Effector memory CD8-positive, alpha-beta T cell (primary cell): Measurements from ENCODE around the gene EYA2.
"Not testable (repeated sequence)": the region's sequence is repeated elsewhere in the genome, so short reads cannot be mapped to it uniquely, and the experiment has no call there.

Source experiments
- ATAC-seq: fragments of 150-1000 bp; cut with Tn5 transposase; replicated peaks from 2 replicates; pipeline ENCODE4 v1.10.0; 2021; ENCODE audit warnings: mild to moderate bottlenecking, moderate library complexity
- DNase-seq, 3 experiments: peaks; one replicate each; pipeline ENCODE4 v3.0.0; 2021
- H3K27ac Mint-ChIP-seq, 2 donors: one replicate each; pipeline ENCODE4 v1.8.0; 2022; ENCODE audit warnings: mild to moderate bottlenecking in 2 of 2, mixed read lengths in 2 of 2, moderate library complexity in 2 of 2
- H3K27me3 Mint-ChIP-seq, 2 donors: one replicate each; pipeline ENCODE4 v1.8.0; 2022; ENCODE audit warnings: mixed read lengths in 2 of 2
- H3K36me3 Mint-ChIP-seq: one replicate; pipeline ENCODE4 v1.8.0; 2022; ENCODE audit warnings: mild to moderate bottlenecking, moderate library complexity, mixed read lengths; ENCODE audit not compliant: insufficient read depth
- H3K4me1 Mint-ChIP-seq, 2 donors: one replicate each; pipeline ENCODE4 v1.8.0; 2022; ENCODE audit warnings: low read depth in 2 of 2, mixed read lengths in 2 of 2
- H3K4me3 Mint-ChIP-seq, 2 donors: one replicate each; pipeline ENCODE4 v1.8.0; 2022; ENCODE audit warnings: mild to moderate bottlenecking in 2 of 2, mixed read lengths in 2 of 2, moderate library complexity in 2 of 2
- H3K9me3 Mint-ChIP-seq, 2 donors: one replicate each; pipeline ENCODE4 v1.8.0; 2022; ENCODE audit warnings: mixed read lengths in 2 of 2

EYA2 gene

GRCh38 chr20:46929902-46930301 lies 35.3 kb downstream of the EYA2 start:
- no peak for ATAC-seq
- Mint-ChIP-seq H3K27ac (no peak overlapping the region), H3K4me1 (no peaks in the 10 kb centered on the region), H3K27me3 (peaks cover 47 to 54% of the 10 kb centered on the region in 2 donors), H3K4me3 (no peak overlapping the region), H3K9me3 (no peaks in the 10 kb centered on the region), H3K36me3 (no peaks in the 10 kb centered on the region)
- no peak for DNase-seq

GRCh38 chr20:46930640-46931339 lies 36.1 kb downstream of the EYA2 start:
- Mint-ChIP-seq H3K4me1 (no peaks in the 10 kb centered on the region), H3K27ac (no peak overlapping the region), H3K27me3 (peaks cover 50 to 52% of the 10 kb centered on the region in 2 donors), H3K36me3 (no peaks in the 10 kb centered on the region), H3K4me3 (no peak overlapping the region), H3K9me3 (no peaks in the 10 kb centered on the region)
- DNase-seq (no peak), ATAC-seq (no peak)

- Mint-ChIP-seq H3K27me3 (peaks cover 50 to 52% of the 10 kb centered on the region in 2 donors), H3K27ac (no peak overlapping the region), H3K36me3 (no peaks in the 10 kb centered on the region), H3K4me1 (no peaks in the 10 kb centered on the region), H3K9me3 (no peaks in the 10 kb centered on the region), H3K4me3 (no peak overlapping the region)
- DNase-seq (no peak), ATAC-seq (no peak)
These were observed 37.1 kb downstream of the EYA2 start for GRCh38 chr20:46931699-46932098.

GRCh38 chr20:46932439-46932838 lies 37.8 kb downstream of the EYA2 start:
- not testable (repeated sequence) for H3K36me3 Mint-ChIP-seq, H3K4me1 Mint-ChIP-seq, ATAC-seq

GRCh38 chr20:46933150-46933549 lies 38.5 kb downstream of the EYA2 start:
- DNase-seq (no peak), ATAC-seq (no peak)
- Mint-ChIP-seq H3K4me1 (no peaks in the 10 kb centered on the region), H3K36me3 (no peaks in the 10 kb centered on the region), H3K4me3 (no peak overlapping the region), H3K27me3 (peaks cover 52 to 54% of the 10 kb centered on the region in 2 donors), H3K27ac (no peak overlapping the region), H3K9me3 (no peaks in the 10 kb centered on the region)

More at GRCh38 chr20:46932439-46932838, 37.8 kb downstream of the EYA2 start:
- not testable (repeated sequence) for H3K27ac Mint-ChIP-seq, H3K9me3 Mint-ChIP-seq, H3K4me3 Mint-ChIP-seq, DNase-seq
- H3K27me3 Mint-ChIP-seq: peaks cover 52 to 53% of the 10 kb centered on the region in 2 donors

GRCh38 chr20:46934746-46935287 lies 40.2 kb downstream of the EYA2 start:
- Mint-ChIP-seq H3K27ac (no peak overlapping the region), H3K4me1 (no peaks in the 10 kb centered on the region), H3K27me3 (peaks cover 56 to 57% of the 10 kb centered on the region in 2 donors), H3K9me3 (no peaks in the 10 kb centered on the region), H3K4me3 (no peak overlapping the region), H3K36me3 (no peaks in the 10 kb centered on the region)
- no peak for DNase-seq
- ATAC-seq: no peak

GRCh38 chr20:46935394-46936017 lies 40.9 kb downstream of the EYA2 start:
- peaks cover 50 to 53% of the 10 kb centered on the region in 2 donors for H3K27me3 Mint-ChIP-seq
- H3K27ac Mint-ChIP-seq: no peak overlapping the region
- no peaks in the 10 kb centered on the region for H3K36me3 Mint-ChIP-seq
- no peaks in the 10 kb centered on the region for H3K4me1 Mint-ChIP-seq
- ATAC-seq: no peak
- no peaks in the 10 kb centered on the region for H3K9me3 Mint-ChIP-seq
- H3K4me3 Mint-ChIP-seq: no peak overlapping the region
- no peak for DNase-seq

- DNase-seq (no peak), ATAC-seq (no peak)
- H3K9me3 Mint-ChIP-seq: no peaks in the 10 kb centered on the region
- no peak overlapping the region for H3K27ac Mint-ChIP-seq
- H3K4me3 Mint-ChIP-seq: no peak overlapping the region
- no peaks in the 10 kb centered on the region for H3K36me3 Mint-ChIP-seq
- no peaks in the 10 kb centered on the region for H3K4me1 Mint-ChIP-seq
- peaks cover 44 to 50% of the 10 kb centered on the region in 2 donors for H3K27me3 Mint-ChIP-seq
These were observed 41.9 kb downstream of the EYA2 start for GRCh38 chr20:46936415-46937156.

- no peaks in the 10 kb centered on the region for H3K4me1 Mint-ChIP-seq
- no peaks in the 10 kb centered on the region for H3K36me3 Mint-ChIP-seq
- peaks cover 39 to 48% of the 10 kb centered on the region in 2 donors for H3K27me3 Mint-ChIP-seq
- no peak overlapping the region for H3K4me3 Mint-ChIP-seq
- DNase-seq: no peak
- no peak overlapping the region for H3K27ac Mint-ChIP-seq
- no peaks in the 10 kb centered on the region for H3K9me3 Mint-ChIP-seq
- no peak for ATAC-seq
These were observed 42.5 kb downstream of the EYA2 start for GRCh38 chr20:46937157-46937523.

- Mint-ChIP-seq H3K9me3 (no peaks in the 10 kb centered on the region), H3K36me3 (no peaks in the 10 kb centered on the region), H3K27ac (no peak overlapping the region), H3K4me3 (no peak overlapping the region), H3K27me3 (peaks cover 34 to 43% of the 10 kb centered on the region in 2 donors), H3K4me1 (no peaks in the 10 kb centered on the region)
- DNase-seq (no peak), ATAC-seq (no peak)
These were observed 43.0 kb downstream of the EYA2 start for GRCh38 chr20:46937533-46938226.

GRCh38 chr20:46938434-46938833 lies 43.8 kb downstream of the EYA2 start:
- ATAC-seq: no peak
- H3K27ac Mint-ChIP-seq: no peak overlapping the region
- no peaks in the 10 kb centered on the region for H3K9me3 Mint-ChIP-seq

GRCh38 chr20:46939031-46939965 lies 44.7 kb downstream of the EYA2 start:
- Mint-ChIP-seq H3K4me3 (no peak overlapping the region), H3K27ac (no peak overlapping the region), H3K4me1 (no peaks in the 10 kb centered on the region), H3K27me3 (peaks cover 19 to 33% of the 10 kb centered on the region in 2 donors), H3K9me3 (no peaks in the 10 kb centered on the region), H3K36me3 (no peaks in the 10 kb centered on the region)
- ATAC-seq (no peak), DNase-seq (no peak)

More at GRCh38 chr20:46938434-46938833, 43.8 kb downstream of the EYA2 start:
- no peak overlapping the region for H3K4me3 Mint-ChIP-seq
- H3K27me3 Mint-ChIP-seq: peaks cover 28 to 38% of the 10 kb centered on the region in 2 donors
- no peaks in the 10 kb centered on the region for H3K4me1 Mint-ChIP-seq
- no peak for DNase-seq
- H3K36me3 Mint-ChIP-seq: no peaks in the 10 kb centered on the region
